HG02981 (cell line): ENCODE measurements around the gene RGS7.
"Not testable (repeated sequence)": the region's sequence is repeated elsewhere in the genome, so short reads cannot be mapped to it uniquely, and the experiment has no call there.

Experiments used
- ATAC-seq: cut with Tn5 transposase; IDR thresholded peaks from one replicate; pipeline ENCODE4 v1.9.1; 2021; ENCODE audit warnings: mild to moderate bottlenecking, moderate library complexity; ENCODE audit not compliant: unreplicated experiment

Gene RGS7

GRCh38 chr1:241143765-241144442, 213.1 kb downstream of the RGS7 start:
- ATAC-seq, result no peak

GRCh38 chr1:241142493-241142892, 214.5 kb downstream of the RGS7 start:
- no peak for ATAC-seq

- not testable (repeated sequence) for ATAC-seq
Measured at GRCh38 chr1:241141646-241142045, 215.4 kb downstream of the RGS7 start.

GRCh38 chr1:241140670-241141069, 216.3 kb downstream of the RGS7 start:
- ATAC-seq, result no peak

- no peak for ATAC-seq
Measured at GRCh38 chr1:241139047-241139446, 218.0 kb downstream of the RGS7 start.

GRCh38 chr1:241138248-241138647, 218.8 kb downstream of the RGS7 start:
- ATAC-seq, result no peak

- ATAC-seq, result no peak
Measured at GRCh38 chr1:241136389-241136788, 220.6 kb downstream of the RGS7 start.

- ATAC-seq, result no peak
Measured at GRCh38 chr1:241131636-241132194, 225.3 kb downstream of the RGS7 start.

- ATAC-seq, result no peak
Measured at GRCh38 chr1:241130881-241131280, 226.1 kb downstream of the RGS7 start.

- ATAC-seq, result no peak
Measured at GRCh38 chr1:241129207-241129960, 227.6 kb downstream of the RGS7 start.

- no peak for ATAC-seq
Measured at GRCh38 chr1:241125286-241125685, 231.7 kb downstream of the RGS7 start.

GRCh38 chr1:241118049-241118448, 239.0 kb downstream of the RGS7 start:
- no peak for ATAC-seq

GRCh38 chr1:241115784-241116183, 241.2 kb downstream of the RGS7 start:
- ATAC-seq, result no peak

GRCh38 chr1:241114699-241115233, 242.2 kb downstream of the RGS7 start:
- ATAC-seq, result no peak

GRCh38 chr1:241113557-241113956, 243.4 kb downstream of the RGS7 start:
- ATAC-seq, result no peak

GRCh38 chr1:241109039-241109438, 248.0 kb downstream of the RGS7 start:
- no peak for ATAC-seq

GRCh38 chr1:241105147-241105546, 251.9 kb downstream of the RGS7 start:
- no peak for ATAC-seq

- ATAC-seq, result no peak
Measured at GRCh38 chr1:241102664-241103063, 254.3 kb downstream of the RGS7 start.

GRCh38 chr1:241101622-241102021, 255.4 kb downstream of the RGS7 start:
- no peak for ATAC-seq

GRCh38 chr1:241097479-241097878, 259.5 kb downstream of the RGS7 start:
- ATAC-seq, result no peak

GRCh38 chr1:241096982-241097381, 260.0 kb downstream of the RGS7 start:
- ATAC-seq, result no peak

- ATAC-seq, result no peak
Measured at GRCh38 chr1:241095847-241096246, 261.2 kb downstream of the RGS7 start.
